ENCODE results near the gene ARSJ.

DNA sequence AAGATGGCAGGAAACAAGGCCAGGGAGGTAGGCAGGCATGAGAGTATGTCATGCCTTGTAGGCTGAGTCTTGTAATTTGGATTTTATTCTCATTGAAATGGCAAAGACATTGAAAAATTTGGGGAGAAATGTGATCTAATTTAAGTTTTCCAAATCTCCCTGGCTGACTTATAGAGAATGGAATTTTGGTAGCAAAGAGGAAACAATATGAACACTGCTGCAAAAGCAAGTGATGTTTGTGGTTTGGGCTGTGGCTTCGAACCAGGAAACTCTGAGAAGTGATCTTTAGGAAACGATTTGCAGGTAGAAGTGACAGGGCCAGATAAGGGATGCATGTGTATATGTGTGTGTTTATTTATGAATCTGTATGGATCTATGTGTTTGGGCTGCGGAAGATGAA is 35.6 kb downstream of the ARSJ start:
- TF ChIP-seq, protein P1, sequence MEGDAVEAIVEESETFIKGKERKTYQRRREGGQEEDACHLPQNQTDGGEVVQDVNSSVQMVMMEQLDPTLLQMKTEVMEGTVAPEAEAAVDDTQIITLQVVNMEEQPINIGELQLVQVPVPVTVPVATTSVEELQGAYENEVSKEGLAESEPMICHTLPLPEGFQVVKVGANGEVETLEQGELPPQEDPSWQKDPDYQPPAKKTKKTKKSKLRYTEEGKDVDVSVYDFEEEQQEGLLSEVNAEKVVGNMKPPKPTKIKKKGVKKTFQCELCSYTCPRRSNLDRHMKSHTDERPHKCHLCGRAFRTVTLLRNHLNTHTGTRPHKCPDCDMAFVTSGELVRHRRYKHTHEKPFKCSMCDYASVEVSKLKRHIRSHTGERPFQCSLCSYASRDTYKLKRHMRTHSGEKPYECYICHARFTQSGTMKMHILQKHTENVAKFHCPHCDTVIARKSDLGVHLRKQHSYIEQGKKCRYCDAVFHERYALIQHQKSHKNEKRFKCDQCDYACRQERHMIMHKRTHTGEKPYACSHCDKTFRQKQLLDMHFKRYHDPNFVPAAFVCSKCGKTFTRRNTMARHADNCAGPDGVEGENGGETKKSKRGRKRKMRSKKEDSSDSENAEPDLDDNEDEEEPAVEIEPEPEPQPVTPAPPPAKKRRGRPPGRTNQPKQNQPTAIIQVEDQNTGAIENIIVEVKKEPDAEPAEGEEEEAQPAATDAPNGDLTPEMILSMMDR (IDR thresholded peaks at IDR 0.05 in 4 of 5, conservative IDR thresholded peaks at IDR 0.05 in 1 of 5) = no peak
- no peak for TF ChIP-seq POLR2A (IDR thresholded peaks at IDR 0.05)
